DND-41 (cell line): ENCODE measurements around the gene OGN.

Experiments
- EZH2 ChIP-seq: IDR thresholded peaks from 3 replicates; pipeline ENCODE4 v1.6.1; 2012; ENCODE audit warnings: borderline replicate concordance, low read depth, mild to moderate bottlenecking, moderate library complexity, low read length, inconsistent platforms; ENCODE audit not compliant: severe bottlenecking
- TF ChIP-seq, protein P1 (sequence below): IDR thresholded peaks from 2 replicates; pipeline ENCODE4 v1.5.1; 2012; ENCODE audit warnings: borderline replicate concordance, low read length, moderate library complexity, mild to moderate bottlenecking; ENCODE audit not compliant: poor library complexity, severe bottlenecking; ENCODE audit errors: extremely low read depth

DNA sequence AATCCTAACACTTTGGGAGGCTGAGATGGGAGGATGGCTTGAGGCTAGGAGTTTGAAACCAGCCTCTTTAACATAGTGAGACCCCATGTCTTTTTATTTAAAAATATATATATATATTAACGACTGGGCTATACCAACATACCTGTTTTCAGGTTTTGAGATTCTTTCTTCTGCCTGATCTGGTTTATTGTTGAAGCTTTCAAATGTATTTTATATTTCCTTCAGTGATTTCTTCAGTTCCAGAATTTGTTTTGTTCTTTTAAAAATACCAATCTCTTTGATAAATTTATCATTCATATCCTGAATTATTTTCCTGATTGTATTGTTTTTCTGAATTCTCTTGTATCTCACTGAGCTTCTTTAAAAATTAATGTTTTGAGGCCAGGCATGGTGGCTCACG lies 31.2 kb downstream of the OGN start:
- TF ChIP-seq, protein P1, sequence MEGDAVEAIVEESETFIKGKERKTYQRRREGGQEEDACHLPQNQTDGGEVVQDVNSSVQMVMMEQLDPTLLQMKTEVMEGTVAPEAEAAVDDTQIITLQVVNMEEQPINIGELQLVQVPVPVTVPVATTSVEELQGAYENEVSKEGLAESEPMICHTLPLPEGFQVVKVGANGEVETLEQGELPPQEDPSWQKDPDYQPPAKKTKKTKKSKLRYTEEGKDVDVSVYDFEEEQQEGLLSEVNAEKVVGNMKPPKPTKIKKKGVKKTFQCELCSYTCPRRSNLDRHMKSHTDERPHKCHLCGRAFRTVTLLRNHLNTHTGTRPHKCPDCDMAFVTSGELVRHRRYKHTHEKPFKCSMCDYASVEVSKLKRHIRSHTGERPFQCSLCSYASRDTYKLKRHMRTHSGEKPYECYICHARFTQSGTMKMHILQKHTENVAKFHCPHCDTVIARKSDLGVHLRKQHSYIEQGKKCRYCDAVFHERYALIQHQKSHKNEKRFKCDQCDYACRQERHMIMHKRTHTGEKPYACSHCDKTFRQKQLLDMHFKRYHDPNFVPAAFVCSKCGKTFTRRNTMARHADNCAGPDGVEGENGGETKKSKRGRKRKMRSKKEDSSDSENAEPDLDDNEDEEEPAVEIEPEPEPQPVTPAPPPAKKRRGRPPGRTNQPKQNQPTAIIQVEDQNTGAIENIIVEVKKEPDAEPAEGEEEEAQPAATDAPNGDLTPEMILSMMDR, result no peak
- no peak for TF ChIP-seq EZH2
